HepG2 (cell line): ENCODE data around the gene LIPA. TPM values are rescaled to one million over a fixed set of nuclear protein-coding genes. Genes with fewer than 3 reads are reported as not detected.

Experiments used
- ATAC-seq: fragments of 200-7000 bp; cut with Tn5 transposase; 3 replicates; pipeline ENCODE4 v1.9.1; 2020; ENCODE audit warnings: mild to moderate bottlenecking, moderate library complexity
- BruUV-seq: library from RNA; stranded (reverse); fragments of 400-500 nt; replicated peaks from 2 replicates; lab custom pipeline; 2021; lab: Mats Ljungman, UMichigan
- CTCF ChIA-PET: fragments of 300-600 bp; formaldehyde crosslinking; extraction: SDS; loops from one replicate; lab custom pipeline; 2021; ENCODE audit warnings: low total read pairs, inconsistent platforms, low intra/inter-chr PET ratio; lab: Yijun Ruan, JAX
- POLR2A ChIA-PET: fragments of 350-600 bp; sonication (Branson Sonifier 250); formaldehyde crosslinking; loops from one replicate; lab custom pipeline; 2020; ENCODE audit warnings: antibody characterized with exemption, inconsistent platforms; lab: Yijun Ruan, JAX
- DNase-seq: peaks from one replicate; pipeline ENCODE4 v3.0.0-alpha.2; 2015; ENCODE audit warnings: low spot score
- FAIRE-seq: peaks from 3 replicates; lab custom pipeline; 2011; peaks lifted over from hg19 to GRCh38; lab: Jason Lieb, UNC
- H2AFZ ChIP-seq: one replicate; pipeline ENCODE4 v1.6.1; 2011; ENCODE audit warnings: low read length, inconsistent platforms
- H3K27ac ChIP-seq: fragments of 300-600 bp; 3 replicates; pipeline ENCODE4 v1.8.0; 2011; ENCODE audit warnings: mixed run types, mild to moderate bottlenecking, mixed read lengths, low read length, inconsistent platforms; ENCODE audit not compliant: insufficient read depth; ENCODE audit errors: extremely low read length
- H3K27me3 ChIP-seq, 2 experiments: fragments of 200-600 bp in 1 of 2; 2 replicates in 1 of 2; 3 replicates in 1 of 2; pipeline versions ENCODE4 v1.6.0 to v1.8.0; 2011; ENCODE audit warnings: low read length in 2 of 2, mild to moderate bottlenecking in 2 of 2, moderate library complexity in 2 of 2, inconsistent platforms in 1 of 2; ENCODE audit not compliant: insufficient read depth in 2 of 2, control insufficient read depth in 1 of 2
- H3K36me3 ChIP-seq, 2 experiments: fragments of 200-600 bp in 1 of 2; replicated peaks in 1 of 2; 2 replicates in 1 of 2; 3 replicates in 1 of 2; pipeline versions ENCODE4 v1.5.1 to v1.8.0; 2011; ENCODE audit warnings: low read length in 2 of 2, inconsistent platforms in 1 of 2; ENCODE audit not compliant: insufficient read depth in 2 of 2, control insufficient read depth in 1 of 2
- H3K4me1 ChIP-seq: 2 replicates; pipeline ENCODE4 v1.5.1; 2012; ENCODE audit warnings: low read length, inconsistent platforms; ENCODE audit not compliant: insufficient read depth
- H3K4me2 ChIP-seq: 2 replicates; pipeline ENCODE4 v1.6.0; 2011; ENCODE audit warnings: low read depth, low read length, inconsistent platforms
- H3K4me3 ChIP-seq, 3 experiments: fragments of 200-600 bp in 1 of 3; sonication (generic), shearing (Covaris generic) in 1 of 3; replicated peaks in 1 of 3; 2 replicates each; pipeline ENCODE4 v1.5.1; 2011 to 2016; ENCODE audit warnings: low read length in 3 of 3, inconsistent platforms in 2 of 3, low read depth in 2 of 3, mild to moderate bottlenecking in 2 of 3, control low read depth in 1 of 3, mixed read lengths in 1 of 3; ENCODE audit not compliant: insufficient read depth in 1 of 3
- H3K79me2 ChIP-seq: one replicate; pipeline ENCODE4 v1.6.1; 2011; ENCODE audit warnings: low read length, inconsistent platforms; ENCODE audit not compliant: insufficient read depth
- H3K9ac ChIP-seq: 2 replicates; pipeline ENCODE4 v1.6.0; 2011; ENCODE audit warnings: mild to moderate bottlenecking, low read depth, low read length, inconsistent platforms; ENCODE audit not compliant: insufficient read depth
- H3K9me3 ChIP-seq: 2 replicates; pipeline ENCODE4 v1.5.1; 2012; ENCODE audit warnings: mild to moderate bottlenecking, low read length
- H4K20me1 ChIP-seq: 2 replicates; pipeline ENCODE4 v1.6.0; 2011; ENCODE audit warnings: inconsistent platforms, mild to moderate bottlenecking, low read length, moderate library complexity; ENCODE audit not compliant: insufficient read depth
- CBX2 ChIP-seq, 2 experiments: fragments of 200-600 bp in 1 of 2; sonication (generic); formaldehyde crosslinking in 1 of 2; IDR thresholded peaks; 2 replicates each; pipeline versions ENCODE4 v1.7.0 to v1.8.1; 2018 to 2022; ENCODE audit warnings: low read depth in 2 of 2, low read length in 1 of 2, mild to moderate bottlenecking in 1 of 2, missing genetic modification reagents in 1 of 2
- EZH2 ChIP-seq: conservative IDR thresholded peaks from 2 replicates; pipeline ENCODE4 v1.6.1; 2012; ENCODE audit warnings: mild to moderate bottlenecking, low read depth, low read length, moderate library complexity
- KLF16 ChIP-seq, 2 experiments: sonication (generic) in 1 of 2; formaldehyde crosslinking in 1 of 2; IDR thresholded peaks; 2 replicates each; pipeline versions ENCODE4 v1.6.1 to v1.8.0; 2016 to 2023; ENCODE audit warnings: missing genetic modification reagents in 2 of 2, missing compliant biosample characterization in 1 of 2
- MEIS1 ChIP-seq: sonication (generic); formaldehyde crosslinking; IDR thresholded peaks from 2 replicates; pipeline ENCODE4 v1.9.0; 2021; ENCODE audit warnings: mild to moderate bottlenecking, missing genetic modification reagents, moderate library complexity, borderline replicate concordance
- ZFP90 ChIP-seq: sonication (generic); formaldehyde crosslinking; IDR thresholded peaks from 2 replicates; pipeline ENCODE4 v1.8.0; 2022; ENCODE audit warnings: missing genetic modification reagents, mild to moderate bottlenecking, inconsistent platforms, borderline replicate concordance
- ZNF138 ChIP-seq: sonication (generic); formaldehyde crosslinking; IDR thresholded peaks from 2 replicates; pipeline ENCODE4 v1.5.0; 2020; ENCODE audit warnings: mild to moderate bottlenecking, low read depth, missing genetic modification reagents
- ZNF34 ChIP-seq: sonication (generic); formaldehyde crosslinking; IDR thresholded peaks from 2 replicates; pipeline ENCODE4 v1.4.0; 2020; ENCODE audit warnings: mild to moderate bottlenecking, missing genetic modification reagents, borderline replicate concordance
- WGBS: methylation state at CpG from one replicate; pipeline ENCODE4 v1.1.6; 2017; ENCODE audit warnings: low lambda C conversion rate; 5-methylcytosine and 5-hydroxymethylcytosine counted together
- in situ Hi-C: cut with HindIII; loops from 2 replicates; pipeline ENCODE4 v1.10.0; 2017; ENCODE audit warnings: low pct_unique_long_range_greater_than_20kb; ENCODE audit not compliant: extremely low pct_ligation_motif_present
- intact Hi-C: fragments of 100-400 bp; cut with micrococcal nuclease; formaldehyde crosslinking; loops from one replicate; pipeline ENCODE4 v1.10.0; 2022; ENCODE audit not compliant: unreplicated experiment
- polyA plus RNA-seq, 8 experiments: library from polyadenylated mRNA; depleted of rRNA in 3 of 8; stranded (reverse) in 7 of 8; unstranded in 1 of 8; fragments of >200 nt; fragmentation: Illumina TruSeq in 4 of 8; extraction: Trizol in 4 of 8; gene quantifications; 2 replicates each; pipeline versions ENCODE4 v1.2.1 to v1.2.3, GENCODE V29; 2011 to 2016; ENCODE audit warnings: low read depth in 4 of 8, missing spikeins in 1 of 8, mixed read lengths in 1 of 8; ENCODE audit not compliant: insufficient read depth in 1 of 8
- total RNA-seq, 5 experiments: library from RNA; depleted of rRNA; stranded (reverse); fragments of >200 nt; fragmentation: Illumina TruSeq; extraction: Trizol; gene quantifications; 2 replicates each; pipeline ENCODE4 v1.2.3, GENCODE V29; 2016; ENCODE audit warnings: low read depth in 1 of 5
- TF ChIP-seq, protein P1 (sequence below): IDR thresholded peaks from 2 replicates; pipeline ENCODE4 v1.6.1; 2016; ENCODE audit warnings: missing compliant biosample characterization, missing genetic modification reagents, borderline replicate concordance
- TF ChIP-seq, protein P2 (sequence below): sonication (generic); formaldehyde crosslinking; IDR thresholded peaks from 2 replicates; pipeline ENCODE4 v1.5.0; 2020; ENCODE audit warnings: missing genetic modification reagents, mild to moderate bottlenecking, borderline replicate concordance
- TF ChIP-seq, protein P3 (sequence below): sonication (generic); formaldehyde crosslinking; IDR thresholded peaks from 2 replicates; pipeline ENCODE4 v1.9.0; 2021; ENCODE audit warnings: missing genetic modification reagents, borderline replicate concordance

Gene LIPA
- total and polyA plus RNA-seq, 2 of the 13 experiments (the other 11 are each of a cell fraction or from before 2014, with no cell fraction given) = 57.1 to 79.5 TPM

DNA sequence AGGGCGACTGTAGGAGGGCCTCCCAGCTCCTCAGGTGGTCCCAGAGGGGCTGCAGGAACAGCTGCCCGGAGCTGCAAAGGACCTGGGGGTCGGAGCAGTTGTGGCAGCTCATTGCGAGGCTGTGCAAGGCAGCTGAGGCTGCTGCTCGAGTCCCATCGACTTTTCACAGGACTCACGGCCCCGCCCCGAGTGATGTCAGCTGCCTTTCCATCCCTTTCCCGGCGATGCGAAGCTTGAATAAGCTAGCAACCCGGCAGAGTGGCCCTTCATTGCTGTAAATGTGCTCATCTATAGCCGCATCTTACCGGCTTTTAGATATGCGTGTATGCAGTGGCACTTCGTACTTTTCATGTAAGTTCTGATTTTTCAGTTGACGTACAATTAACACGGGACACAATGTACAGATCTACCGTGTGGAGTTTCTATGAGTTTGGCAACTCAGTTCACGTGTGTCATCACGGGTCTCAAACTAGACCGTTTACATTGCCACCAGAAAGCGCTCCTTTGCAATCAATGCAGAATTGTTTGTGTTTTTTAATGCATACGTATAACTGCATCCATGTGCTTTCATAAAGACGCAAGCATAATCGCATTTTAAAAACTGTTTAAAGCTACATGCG is 44.3 kb downstream of the LIPA start, which contains the start of gene CH25H:
Gene CH25H (minus strand): TSS at position 137 of the 620 bp plus-strand sequence. CDS start 25 bp downstream, at position 112.
- H3K4me1 ChIP-seq = peaks cover 22% of the 10 kb centered on the region
- no TSS peak for BruUV-seq
- no peak within 1 kb of the TSS for H2AFZ ChIP-seq
- H3K9ac ChIP-seq = no peak within 1 kb of the TSS
- WGBS = 9% methylated on average over 18 of the region's 28 CpGs
- H3K36me3 ChIP-seq = no peaks in the 10 kb centered on the region
- POLR2A ChIA-PET = no interaction called here
- peak; percentile 76 for ATAC-seq
- DNase-seq = no peak
- in situ Hi-C loops (loop anchor here (5.0 to 25.0 kb wide), 3 partner anchors 175 to 370 kb away; no protein-coding TSS in a partner anchor), intact Hi-C loops (no loop called here)
- no peak within 1 kb of the TSS for H3K27ac ChIP-seq
- TF ChIP-seq KLF16 (CRISPR knock-in tag; IDR thresholded peaks at IDR 0.05) = 0 out of 4 replicates have a peak, but pooled peaks of 1 of the 2 experiments have one; percentile 24
- TF ChIP-seq ZNF34 (CRISPR knock-in tag) = no peak
- TF ChIP-seq ZFP90 (CRISPR knock-in tag) = no peak
- TF ChIP-seq, protein P1, sequence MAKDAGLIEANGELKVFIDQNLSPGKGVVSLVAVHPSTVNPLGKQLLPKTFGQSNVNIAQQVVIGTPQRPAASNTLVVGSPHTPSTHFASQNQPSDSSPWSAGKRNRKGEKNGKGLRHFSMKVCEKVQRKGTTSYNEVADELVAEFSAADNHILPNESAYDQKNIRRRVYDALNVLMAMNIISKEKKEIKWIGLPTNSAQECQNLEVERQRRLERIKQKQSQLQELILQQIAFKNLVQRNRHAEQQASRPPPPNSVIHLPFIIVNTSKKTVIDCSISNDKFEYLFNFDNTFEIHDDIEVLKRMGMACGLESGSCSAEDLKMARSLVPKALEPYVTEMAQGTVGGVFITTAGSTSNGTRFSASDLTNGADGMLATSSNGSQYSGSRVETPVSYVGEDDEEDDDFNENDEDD (CRISPR knock-in tag) = no peak
- peak; percentile 76; the same call in 1 of the 2 replicates for TF ChIP-seq CBX2 (IDR thresholded peaks at IDR 0.05; ENCODE audit: low read depth, low read length)
- no peak for TF ChIP-seq CBX2 (CRISPR knock-in tag; IDR thresholded peaks at IDR 0.05; ENCODE audit: low read depth)
- peak; percentile 94 for TF ChIP-seq EZH2
- TF ChIP-seq MEIS1 (CRISPR knock-in tag) = 0 out of 2 replicates have a peak, but pooled peaks have one; percentile 39
- no peak for TF ChIP-seq ZNF138
- TF ChIP-seq, protein P2, sequence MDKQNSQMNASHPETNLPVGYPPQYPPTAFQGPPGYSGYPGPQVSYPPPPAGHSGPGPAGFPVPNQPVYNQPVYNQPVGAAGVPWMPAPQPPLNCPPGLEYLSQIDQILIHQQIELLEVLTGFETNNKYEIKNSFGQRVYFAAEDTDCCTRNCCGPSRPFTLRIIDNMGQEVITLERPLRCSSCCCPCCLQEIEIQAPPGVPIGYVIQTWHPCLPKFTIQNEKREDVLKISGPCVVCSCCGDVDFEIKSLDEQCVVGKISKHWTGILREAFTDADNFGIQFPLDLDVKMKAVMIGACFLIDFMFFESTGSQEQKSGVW (CRISPR knock-in tag) = no peak
- TF ChIP-seq, protein P3, sequence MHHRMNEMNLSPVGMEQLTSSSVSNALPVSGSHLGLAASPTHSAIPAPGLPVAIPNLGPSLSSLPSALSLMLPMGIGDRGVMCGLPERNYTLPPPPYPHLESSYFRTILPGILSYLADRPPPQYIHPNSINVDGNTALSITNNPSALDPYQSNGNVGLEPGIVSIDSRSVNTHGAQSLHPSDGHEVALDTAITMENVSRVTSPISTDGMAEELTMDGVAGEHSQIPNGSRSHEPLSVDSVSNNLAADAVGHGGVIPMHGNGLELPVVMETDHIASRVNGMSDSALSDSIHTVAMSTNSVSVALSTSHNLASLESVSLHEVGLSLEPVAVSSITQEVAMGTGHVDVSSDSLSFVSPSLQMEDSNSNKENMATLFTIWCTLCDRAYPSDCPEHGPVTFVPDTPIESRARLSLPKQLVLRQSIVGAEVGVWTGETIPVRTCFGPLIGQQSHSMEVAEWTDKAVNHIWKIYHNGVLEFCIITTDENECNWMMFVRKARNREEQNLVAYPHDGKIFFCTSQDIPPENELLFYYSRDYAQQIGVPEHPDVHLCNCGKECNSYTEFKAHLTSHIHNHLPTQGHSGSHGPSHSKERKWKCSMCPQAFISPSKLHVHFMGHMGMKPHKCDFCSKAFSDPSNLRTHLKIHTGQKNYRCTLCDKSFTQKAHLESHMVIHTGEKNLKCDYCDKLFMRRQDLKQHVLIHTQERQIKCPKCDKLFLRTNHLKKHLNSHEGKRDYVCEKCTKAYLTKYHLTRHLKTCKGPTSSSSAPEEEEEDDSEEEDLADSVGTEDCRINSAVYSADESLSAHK (CRISPR knock-in tag) = no peak
- no peaks in the 10 kb centered on the region for H4K20me1 ChIP-seq
- H3K4me3 ChIP-seq = peak within 1 kb of the TSS; percentile 39 to 62 (median 42)
- peaks cover 17 to 56% of the 10 kb centered on the region in 2 experiments for H3K27me3 ChIP-seq
- H3K9me3 ChIP-seq = no peaks in the 10 kb centered on the region
- H3K79me2 ChIP-seq = no peaks in the 10 kb centered on the region
- CTCF ChIA-PET = no interaction called here
- peak within 1 kb of the TSS; percentile 71 for H3K4me2 ChIP-seq
- FAIRE-seq = no peak
